B cell (primary cell): Measurements from ENCODE around the gene SLC25A6. TPM values are rescaled to one million over a fixed set of nuclear protein-coding genes. Genes with fewer than 3 reads are reported as not detected.
"Not testable (repeated sequence)": the region's sequence is repeated elsewhere in the genome, so short reads cannot be mapped to it uniquely, and the experiment has no call there.

ENCODE experiments used
- ATAC-seq: fragments of 200-7000 bp; cut with Tn5 transposase; one replicate; pipeline ENCODE4 v1.10.0; 2021; ENCODE audit warnings: low read depth, mild to moderate bottlenecking, moderate number of reproducible peaks, moderate library complexity
- CTCF ChIA-PET: fragments of 350-600 bp; sonication (Branson Sonifier 250); formaldehyde crosslinking; loops from one replicate; lab custom pipeline; 2021; ENCODE audit warnings: antibody characterized with exemption, inconsistent platforms; lab: Charles Lee
- POLR2A ChIA-PET: fragments of 350-600 bp; sonication (Branson Sonifier 250); formaldehyde crosslinking; loops from one replicate; lab custom pipeline; 2021; ENCODE audit warnings: antibody characterized with exemption; lab: Charles Lee
- DNase-seq: peaks from one replicate; pipeline ENCODE4 v3.0.0; 2013
- H2AFZ ChIP-seq: 2 replicates; pipeline ENCODE4 v1.6.1; 2012; ENCODE audit warnings: mild to moderate bottlenecking, low read depth, low read length; ENCODE audit not compliant: insufficient read depth, poor library complexity, severe bottlenecking
- H3K27ac ChIP-seq, 2 donors: 1 replicate in 1 of 2; 2 replicates in 1 of 2; pipeline ENCODE4 v1.5.1; 2012 to 2013; ENCODE audit warnings: low read length in 2 of 2, mild to moderate bottlenecking in 2 of 2, moderate library complexity in 1 of 2
- H3K27me3 ChIP-seq, 4 experiments: fragments of 200-600 bp in 1 of 4; sonication (generic) in 1 of 4; replicated peaks in 1 of 4; 1 replicate in 2 of 4; 2 replicates in 2 of 4; pipeline versions ENCODE4 v1.6.1 to v1.7.0; 2013 to 2016; ENCODE audit warnings: low read length in 3 of 4, mild to moderate bottlenecking in 2 of 4, mixed read lengths in 1 of 4, moderate library complexity in 1 of 4; ENCODE audit not compliant: insufficient read depth in 4 of 4, control insufficient read depth in 3 of 4; ENCODE audit errors: control extremely low read depth in 1 of 4
- H3K36me3 ChIP-seq, 2 experiments: replicated peaks in 1 of 2; 1 replicate in 1 of 2; 2 replicates in 1 of 2; pipeline versions ENCODE4 v1.6.1 to v1.7.1; 2013; ENCODE audit warnings: low read length in 1 of 2; ENCODE audit not compliant: insufficient read depth in 2 of 2, control insufficient read depth in 1 of 2; ENCODE audit errors: control extremely low read depth in 1 of 2, extremely low read depth in 1 of 2
- H3K4me1 ChIP-seq, 2 donors: fragments of 200-600 bp in 1 of 2; sonication (generic) in 1 of 2; 1 replicate in 1 of 2; 2 replicates in 1 of 2; pipeline versions ENCODE4 v1.5.1 to v1.6.1; 2013 to 2017; ENCODE audit warnings: low read length in 2 of 2; ENCODE audit not compliant: control insufficient read depth in 2 of 2, insufficient read depth in 2 of 2
- H3K4me2 ChIP-seq: replicated peaks from 2 replicates; pipeline ENCODE3; 2012; ENCODE audit warnings: mild to moderate bottlenecking, low read depth, low read length; ENCODE audit not compliant: poor library complexity, severe bottlenecking
- H3K4me3 ChIP-seq, 5 experiments: fragments of 200-600 bp in 1 of 5; sonication (generic) in 1 of 5; 1 replicate in 3 of 5; 2 replicates in 2 of 5; pipeline versions ENCODE4 v1.5.1 to v1.7.0; 2011 to 2016; ENCODE audit warnings: low read length in 4 of 5, mild to moderate bottlenecking in 4 of 5, low read depth in 2 of 5, control low read depth in 1 of 5, moderate library complexity in 1 of 5; ENCODE audit not compliant: insufficient read depth in 1 of 5; ENCODE audit errors: control extremely low read depth in 1 of 5, extremely low read depth in 1 of 5
- H3K79me2 ChIP-seq: fragments of 200-600 bp; sonication (generic); one replicate; pipeline ENCODE4 v1.6.0; 2016; ENCODE audit warnings: low read length; ENCODE audit not compliant: control insufficient read depth, insufficient read depth
- H3K9ac ChIP-seq: fragments of 200-600 bp; sonication (generic); 2 replicates; pipeline ENCODE4 v1.6.1; 2017; ENCODE audit warnings: mild to moderate bottlenecking, low read length, moderate library complexity
- H3K9me3 ChIP-seq, 3 donors: one replicate each; pipeline versions ENCODE4 v1.6.1 to v1.7.1; 2013; ENCODE audit warnings: low read length in 2 of 3; ENCODE audit not compliant: control insufficient read depth in 2 of 3, insufficient read depth in 1 of 3; ENCODE audit errors: control extremely low read depth in 1 of 3
- H4K20me1 ChIP-seq: 2 replicates; pipeline ENCODE4 v1.6.0; 2012; ENCODE audit warnings: mild to moderate bottlenecking, low read length; ENCODE audit not compliant: insufficient read depth, control insufficient read depth, poor library complexity, severe bottlenecking
- H3K27ac Mint-ChIP-seq: one replicate; pipeline ENCODE4 v1.8.0; 2021; ENCODE audit warnings: mixed read lengths
- H3K27me3 Mint-ChIP-seq: one replicate; pipeline ENCODE4 v1.8.0; 2021; ENCODE audit warnings: mixed read lengths
- H3K4me1 Mint-ChIP-seq: one replicate; pipeline ENCODE4 v1.8.0; 2021; ENCODE audit warnings: mixed read lengths
- H3K4me3 Mint-ChIP-seq: one replicate; pipeline ENCODE4 v1.8.0; 2021; ENCODE audit warnings: mixed read lengths
- H3K9me3 Mint-ChIP-seq: one replicate; pipeline ENCODE4 v1.8.0; 2022; ENCODE audit warnings: mixed read lengths; ENCODE audit not compliant: insufficient read depth
- EZH2 ChIP-seq: IDR thresholded peaks from 2 replicates; pipeline ENCODE4 v1.6.1; 2012; ENCODE audit warnings: borderline replicate concordance, low read depth, mild to moderate bottlenecking, moderate library complexity, low read length; ENCODE audit not compliant: insufficient read depth, poor library complexity, severe bottlenecking
- WGBS: methylation state at CpG from one replicate; pipeline ENCODE4 v1.1.5; 2013; ENCODE audit warnings: missing lambda C conversion rate; ENCODE audit not compliant: insufficient coverage; 5-methylcytosine and 5-hydroxymethylcytosine counted together
- intact Hi-C: fragments of 100-400 bp; cut with micrococcal nuclease; formaldehyde crosslinking; loops from one replicate; pipeline ENCODE4 v1.10.0; 2022
- polyA plus RNA-seq: library from polyadenylated mRNA; depleted of rRNA; stranded (reverse); fragments of >200 nt; gene quantifications from 2 replicates; pipeline ENCODE4 v1.2.3, GENCODE V29; 2012
- total RNA-seq, 2 donors: library from RNA; stranded (reverse); fragments of 120-200 nt in 1 of 2; gene quantifications; 1 replicate in 1 of 2; 2 replicates in 1 of 2; pipeline versions ENCODE4 v1.2.3 to v1.2.4, GENCODE V29; 2013 to 2022
- TF ChIP-seq, protein P1 (sequence below): fragments of 200-600 bp; IDR thresholded peaks from one replicate; pipeline ENCODE4 v1.8.0; 2022; ENCODE audit warnings: antibody characterized with exemption, mild to moderate bottlenecking

SLC25A6 gene
- total and polyA plus RNA-seq, 2 donors (not counting 1 experiment from before 2014, with no cell fraction given), result 343 to 642 TPM

DNA sequence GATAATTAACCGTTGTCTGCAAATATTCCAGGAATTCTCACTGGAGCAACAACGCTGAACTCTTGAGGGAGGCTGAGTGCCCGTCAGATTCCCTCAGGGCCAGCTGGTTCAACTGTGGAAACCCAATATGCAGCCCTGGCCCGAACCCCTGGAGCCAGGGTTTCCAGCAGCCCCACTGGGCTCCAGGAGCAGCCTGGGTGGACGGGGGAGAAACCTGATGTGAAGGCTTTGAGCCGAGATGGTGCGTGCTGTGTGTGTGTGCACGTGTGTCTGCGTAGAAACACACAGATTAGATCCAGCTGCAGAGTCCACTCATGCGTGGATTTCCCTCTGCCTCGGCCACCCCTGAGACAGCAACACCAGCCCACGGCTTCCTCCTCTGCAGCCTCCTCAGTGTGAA, 19.4 kb upstream of the SLC25A6 start:
- DNase-seq, result no peak
- intact Hi-C loops, result no loop called here
- no peak for TF ChIP-seq EZH2
- TF ChIP-seq, protein P1, sequence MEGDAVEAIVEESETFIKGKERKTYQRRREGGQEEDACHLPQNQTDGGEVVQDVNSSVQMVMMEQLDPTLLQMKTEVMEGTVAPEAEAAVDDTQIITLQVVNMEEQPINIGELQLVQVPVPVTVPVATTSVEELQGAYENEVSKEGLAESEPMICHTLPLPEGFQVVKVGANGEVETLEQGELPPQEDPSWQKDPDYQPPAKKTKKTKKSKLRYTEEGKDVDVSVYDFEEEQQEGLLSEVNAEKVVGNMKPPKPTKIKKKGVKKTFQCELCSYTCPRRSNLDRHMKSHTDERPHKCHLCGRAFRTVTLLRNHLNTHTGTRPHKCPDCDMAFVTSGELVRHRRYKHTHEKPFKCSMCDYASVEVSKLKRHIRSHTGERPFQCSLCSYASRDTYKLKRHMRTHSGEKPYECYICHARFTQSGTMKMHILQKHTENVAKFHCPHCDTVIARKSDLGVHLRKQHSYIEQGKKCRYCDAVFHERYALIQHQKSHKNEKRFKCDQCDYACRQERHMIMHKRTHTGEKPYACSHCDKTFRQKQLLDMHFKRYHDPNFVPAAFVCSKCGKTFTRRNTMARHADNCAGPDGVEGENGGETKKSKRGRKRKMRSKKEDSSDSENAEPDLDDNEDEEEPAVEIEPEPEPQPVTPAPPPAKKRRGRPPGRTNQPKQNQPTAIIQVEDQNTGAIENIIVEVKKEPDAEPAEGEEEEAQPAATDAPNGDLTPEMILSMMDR, result no peak
- H3K9me3 Mint-ChIP-seq, result no peaks in the 10 kb centered on the region
- peak overlapping the region; percentile 28 for H3K27ac Mint-ChIP-seq
- no peaks in the 10 kb centered on the region for H3K79me2 ChIP-seq
- ChIA-PET CTCF (no interaction called here), POLR2A (no interaction called here)
- ATAC-seq, result peak; percentile 58
- peaks cover 7% of the 10 kb centered on the region for H3K4me1 Mint-ChIP-seq
- no peak overlapping the region for H3K27ac ChIP-seq
- no peaks in the 10 kb centered on the region for H3K27me3 Mint-ChIP-seq
- no peak overlapping the region for H3K4me2 ChIP-seq
- peaks cover 0 to 4% (median 0%) of the 10 kb centered on the region in 3 donors for H3K9me3 ChIP-seq
- no peaks in the 10 kb centered on the region for H4K20me1 ChIP-seq
- H3K36me3 ChIP-seq, result peaks cover 1 to 30% of the 10 kb centered on the region in 2 experiments
- H3K4me3 ChIP-seq, result no peak overlapping the region
- no peak overlapping the region for H3K4me3 Mint-ChIP-seq
- 80% methylated on average over 8 of the region's 12 CpGs for WGBS
- no peaks in the 10 kb centered on the region for H3K27me3 ChIP-seq
- no peak overlapping the region for H3K9ac ChIP-seq
- H3K4me1 ChIP-seq, result peaks cover 0 to 5% of the 10 kb centered on the region in 2 donors
- H2AFZ ChIP-seq, result no peak overlapping the region

DNA sequence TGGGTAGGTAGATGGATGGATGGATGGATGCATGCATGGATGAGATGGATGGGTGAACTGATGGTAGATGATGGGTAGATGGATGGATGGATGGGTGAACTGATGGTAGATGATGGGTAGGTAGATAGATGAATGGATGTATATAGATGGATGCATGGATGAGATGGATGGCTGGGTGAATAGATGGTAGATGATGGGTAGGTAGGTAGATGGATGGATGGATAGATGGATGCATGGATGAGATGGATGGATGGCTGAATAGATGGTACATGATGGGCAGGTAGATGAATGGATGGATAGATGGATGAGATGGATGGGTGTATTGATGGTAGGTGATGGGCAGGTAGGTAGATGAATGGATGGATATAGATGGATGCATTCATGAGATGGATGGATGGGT, 15.1 kb upstream of the SLC25A6 start:
- Mint-ChIP-seq H3K4me3 (no peak overlapping the region), H3K27ac (no peak overlapping the region), H3K4me1 (peaks cover 7% of the 10 kb centered on the region), H3K27me3 (no peaks in the 10 kb centered on the region), H3K9me3 (no peaks in the 10 kb centered on the region)
- H2AFZ ChIP-seq, result no peak overlapping the region
- H3K4me2 ChIP-seq, result no peak overlapping the region
- H3K9ac ChIP-seq, result no peak overlapping the region
- H4K20me1 ChIP-seq, result peaks cover 11% of the 10 kb centered on the region
- H3K79me2 ChIP-seq, result peaks cover 5% of the 10 kb centered on the region
- peaks cover 0 to 5% of the 10 kb centered on the region in 2 donors for H3K4me1 ChIP-seq
- H3K27ac ChIP-seq, result no peak overlapping the region
- ATAC-seq (no peak), DNase-seq (no peak)
- ChIA-PET POLR2A (no interaction called here), CTCF (no interaction called here)
- no peaks in the 10 kb centered on the region for H3K27me3 ChIP-seq
- H3K4me3 ChIP-seq, result no peak overlapping the region
- TF ChIP-seq, protein P1, result no peak
- TF ChIP-seq EZH2, result no peak
- peaks cover 9 to 51% of the 10 kb centered on the region in 2 experiments for H3K36me3 ChIP-seq
- intact Hi-C loops, result no loop called here
- H3K9me3 ChIP-seq, result no peaks in the 10 kb centered on the region

DNA sequence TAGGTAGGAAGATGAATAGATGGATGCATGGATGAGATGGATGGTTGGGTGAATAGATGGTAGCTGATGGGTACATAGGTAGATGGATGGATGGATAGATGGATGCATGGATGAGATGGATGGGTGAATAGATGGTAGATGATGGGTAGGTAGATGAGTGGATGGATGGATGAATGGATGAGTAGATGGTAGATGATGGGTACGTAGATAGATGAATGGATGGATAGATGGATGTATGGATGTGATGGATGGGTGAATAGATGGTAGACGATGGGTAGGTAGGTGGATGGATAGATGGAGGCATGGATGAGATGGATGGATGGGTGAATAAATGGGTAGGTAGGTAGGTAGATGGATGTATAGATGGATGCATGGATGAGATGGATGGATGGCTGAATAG, 13.9 kb upstream of the SLC25A6 start:
- H3K4me3 Mint-ChIP-seq, H3K4me1 ChIP-seq, H3K9ac ChIP-seq, H3K4me2 ChIP-seq, intact Hi-C loops, H2AFZ ChIP-seq, H3K27me3 Mint-ChIP-seq, H3K4me3 ChIP-seq, H3K27ac ChIP-seq, H3K27me3 ChIP-seq, H3K79me2 ChIP-seq, DNase-seq, H3K9me3 Mint-ChIP-seq, ATAC-seq, POLR2A ChIA-PET, H3K4me1 Mint-ChIP-seq, CTCF ChIA-PET, H3K9me3 ChIP-seq, H3K27ac Mint-ChIP-seq: not testable (repeated sequence)
- 98% methylated on average over 2 of the region's 2 CpGs for WGBS
- peaks cover 15% of the 10 kb centered on the region for H4K20me1 ChIP-seq
- H3K36me3 ChIP-seq, result peaks cover 8 to 58% of the 10 kb centered on the region in 2 experiments
